Endothelial cell of umbilical vein (primary cell): ENCODE results near the gene PDPN. TPM values are rescaled to one million over a fixed set of nuclear protein-coding genes. Genes with fewer than 3 reads are reported as not detected.

ENCODE experiments used
- BruUV-seq: library from RNA; stranded (reverse); fragments of 400-500 nt; replicated peaks from 2 replicates; lab custom pipeline; 2021; lab: Mats Ljungman, UMichigan
- CTCF ChIA-PET: fragments of 300-600, 350-600 bp; sonication (Branson Sonifier 250); formaldehyde crosslinking; loops from one replicate; lab custom pipeline; 2021; ENCODE audit warnings: antibody characterized with exemption, inconsistent platforms; lab: Charles Lee
- POLR2A ChIA-PET: fragments of 300-600, 350-600 bp; sonication (Branson Sonifier 250); formaldehyde crosslinking; loops from one replicate; lab custom pipeline; 2021; ENCODE audit warnings: antibody characterized with exemption, inconsistent platforms; lab: Charles Lee
- DNase-seq: peaks from one replicate; pipeline ENCODE4 v3.0.0-alpha.2; 2011; ENCODE audit warnings: low read depth, low spot score
- FAIRE-seq: peaks from 2 replicates; lab custom pipeline; 2011; peaks lifted over from hg19 to GRCh38; lab: Jason Lieb, UNC
- H2AFZ ChIP-seq: 2 replicates; pipeline ENCODE4 v1.6.0; 2012; ENCODE audit warnings: low read depth, low read length, control low read depth, inconsistent platforms
- H3K27ac ChIP-seq: 2 replicates; pipeline ENCODE4 v1.5.1; 2011; ENCODE audit warnings: low read depth, mild to moderate bottlenecking, control low read depth, low read length, moderate library complexity; ENCODE audit not compliant: insufficient read depth
- H3K27me3 ChIP-seq, 2 experiments: 2 replicates each; pipeline versions ENCODE4 v1.6.0 to v1.6.1; 2011; ENCODE audit warnings: low read length in 2 of 2, mixed read lengths in 1 of 2; ENCODE audit not compliant: control insufficient read depth in 2 of 2, insufficient read depth in 2 of 2
- H3K36me3 ChIP-seq, 2 experiments: 2 replicates in 1 of 2; 3 replicates in 1 of 2; pipeline ENCODE4 v1.5.1; 2011; ENCODE audit warnings: low read length in 2 of 2, mild to moderate bottlenecking in 1 of 2, moderate library complexity in 1 of 2; ENCODE audit not compliant: control insufficient read depth in 2 of 2, insufficient read depth in 2 of 2; ENCODE audit errors: extremely low read depth in 1 of 2
- H3K4me1 ChIP-seq: 3 replicates; pipeline ENCODE4 v1.5.1; 2011; ENCODE audit warnings: mild to moderate bottlenecking, low read length; ENCODE audit not compliant: control insufficient read depth, insufficient read depth; ENCODE audit errors: extremely low read depth
- H3K4me2 ChIP-seq: 2 replicates; pipeline ENCODE4 v1.6.1; 2011; ENCODE audit warnings: low read length, control low read depth, mixed read lengths; ENCODE audit not compliant: insufficient read depth
- H3K4me3 ChIP-seq, 3 experiments: fragments of 200-600 bp in 1 of 3; sonication (generic), shearing (Covaris generic) in 1 of 3; replicated peaks in 1 of 3; 2 replicates each; pipeline ENCODE4 v1.5.1; 2011 to 2016; ENCODE audit warnings: control low read depth in 3 of 3, low read length in 3 of 3, mild to moderate bottlenecking in 2 of 3, inconsistent platforms in 1 of 3, low read depth in 1 of 3, moderate library complexity in 1 of 3; ENCODE audit not compliant: insufficient read depth in 1 of 3
- H3K79me2 ChIP-seq: 2 replicates; pipeline ENCODE4 v1.6.0; 2012; ENCODE audit warnings: low read length, inconsistent platforms; ENCODE audit not compliant: control insufficient read depth, insufficient read depth
- H3K9ac ChIP-seq: replicated peaks from 2 replicates; pipeline ENCODE3; 2011; ENCODE audit warnings: low read length, control low read depth; ENCODE audit not compliant: insufficient read depth; ENCODE audit errors: extremely low read depth
- H3K9me1 ChIP-seq: replicated peaks from 3 replicates; pipeline ENCODE4 v1.6.0; 2011; ENCODE audit warnings: mild to moderate bottlenecking, low read length; ENCODE audit not compliant: control insufficient read depth, insufficient read depth; ENCODE audit errors: extremely low read depth
- H3K9me3 ChIP-seq: replicated peaks from 2 replicates; pipeline ENCODE4 v1.5.1; 2012; ENCODE audit warnings: low read length, inconsistent platforms; ENCODE audit not compliant: control insufficient read depth, insufficient read depth
- H4K20me1 ChIP-seq: replicated peaks from 2 replicates; pipeline ENCODE3; 2011; ENCODE audit warnings: mild to moderate bottlenecking, low read length; ENCODE audit not compliant: control insufficient read depth, insufficient read depth; ENCODE audit errors: extremely low read depth
- EZH2 ChIP-seq: IDR thresholded peaks from 2 replicates; pipeline ENCODE4 v1.6.1; 2012; ENCODE audit warnings: borderline replicate concordance, low read depth, mild to moderate bottlenecking, moderate library complexity, low read length, inconsistent platforms; ENCODE audit not compliant: severe bottlenecking
- FOS ChIP-seq: IDR thresholded peaks from 2 replicates; pipeline ENCODE4 v1.6.1; 2011; ENCODE audit warnings: mild to moderate bottlenecking, low read length, moderate library complexity, borderline replicate concordance; ENCODE audit not compliant: insufficient read depth
- GATA2 ChIP-seq: IDR thresholded peaks from 2 replicates; pipeline ENCODE4 v1.7.0; 2011; ENCODE audit warnings: low read depth, mild to moderate bottlenecking, moderate library complexity, mixed read lengths, low read length; ENCODE audit not compliant: insufficient read length, insufficient read depth
- JUN ChIP-seq: IDR thresholded peaks from 2 replicates; pipeline ENCODE4 v1.6.1; 2011; ENCODE audit warnings: borderline replicate concordance, low read depth; ENCODE audit not compliant: insufficient read length, insufficient read depth
- MYC ChIP-seq: IDR thresholded peaks from one replicate; pipeline ENCODE4 v1.6.1; 2011; ENCODE audit warnings: mild to moderate bottlenecking, low read depth, low read length
- POLR2A ChIP-seq: IDR thresholded peaks from 2 replicates; pipeline ENCODE4 v1.6.1; 2012; ENCODE audit warnings: low read depth, mild to moderate bottlenecking, control low read depth, low read length
- POLR2AphosphoS5 ChIP-seq: IDR thresholded peaks from 2 replicates; pipeline ENCODE4 v1.6.1; 2012; ENCODE audit warnings: low read depth, mild to moderate bottlenecking, control low read depth, low read length, moderate library complexity; ENCODE audit not compliant: insufficient read depth
- dilution Hi-C: fragments of 300-500 bp; cut with MboI; formaldehyde crosslinking; loops from one replicate; pipeline ENCODE4 v1.15.0; 2019; ENCODE audit warnings: low sequenced_read_pairs; ENCODE audit not compliant: extremely low pct_ligation_motif_present
- intact Hi-C: fragments of 100-400 bp; cut with micrococcal nuclease; formaldehyde crosslinking; loops from one replicate; pipeline ENCODE4 v1.10.0; 2022
- polyA plus RNA-seq, 4 experiments: library from polyadenylated mRNA; depleted of rRNA in 3 of 4; stranded (reverse) in 3 of 4; unstranded in 1 of 4; fragments of >200 nt; gene quantifications; 2 replicates each; pipeline versions ENCODE4 v1.2.1 to v1.2.3, GENCODE V29; 2011 to 2012; ENCODE audit warnings: missing spikeins in 1 of 4
- total RNA-seq: library from RNA; stranded (reverse); gene quantifications from 2 replicates; pipeline ENCODE4 v1.2.3, GENCODE V29; 2021
- TF ChIP-seq, protein P1 (sequence below), 2 donors: IDR thresholded peaks; 1 replicate in 1 of 2; 2 replicates in 1 of 2; pipeline ENCODE4 v1.5.1; 2011; ENCODE audit warnings: low read length in 2 of 2, mild to moderate bottlenecking in 2 of 2, moderate library complexity in 2 of 2, control low read depth in 1 of 2, inconsistent platforms in 1 of 2, low read depth in 1 of 2; ENCODE audit not compliant: insufficient read depth in 1 of 2; ENCODE audit errors: extremely low read depth in 1 of 2
- TF ChIP-seq, protein P2 (sequence below): IDR thresholded peaks from 2 replicates; pipeline ENCODE4 v1.6.1; 2011; ENCODE audit not compliant: insufficient read depth, insufficient read length

Gene PDPN
- total and polyA plus RNA-seq, 2 donors (not counting 3 experiments of a cell fraction or from before 2014, with no cell fraction given), result not detected

GRCh38 chr1:13585612-13585991 lies 2.0 kb downstream of the PDPN start:
- Histone ChIP-seq H3K9me1 (no peaks in the 10 kb centered on the region), H4K20me1 (no peaks in the 10 kb centered on the region), H3K4me2 (no peak overlapping the region), H3K36me3 (no peaks in the 10 kb centered on the region), H3K79me2 (no peaks in the 10 kb centered on the region), H3K4me1 (no peaks in the 10 kb centered on the region), H3K27ac (no peak overlapping the region), H3K27me3 (no peaks in the 10 kb centered on the region), H3K9me3 (no peaks in the 10 kb centered on the region), H3K9ac (no peak overlapping the region), H2AFZ (no peak overlapping the region), H3K4me3 (no peak overlapping the region)
- FAIRE-seq (no peak), DNase-seq (no peak)
- TF ChIP-seq MYC (no peak), GATA2 (no peak), POLR2A (no peak), POLR2AphosphoS5 (no peak), JUN (no peak), EZH2 (no peak), FOS (no peak)
- TF ChIP-seq, protein P1, sequence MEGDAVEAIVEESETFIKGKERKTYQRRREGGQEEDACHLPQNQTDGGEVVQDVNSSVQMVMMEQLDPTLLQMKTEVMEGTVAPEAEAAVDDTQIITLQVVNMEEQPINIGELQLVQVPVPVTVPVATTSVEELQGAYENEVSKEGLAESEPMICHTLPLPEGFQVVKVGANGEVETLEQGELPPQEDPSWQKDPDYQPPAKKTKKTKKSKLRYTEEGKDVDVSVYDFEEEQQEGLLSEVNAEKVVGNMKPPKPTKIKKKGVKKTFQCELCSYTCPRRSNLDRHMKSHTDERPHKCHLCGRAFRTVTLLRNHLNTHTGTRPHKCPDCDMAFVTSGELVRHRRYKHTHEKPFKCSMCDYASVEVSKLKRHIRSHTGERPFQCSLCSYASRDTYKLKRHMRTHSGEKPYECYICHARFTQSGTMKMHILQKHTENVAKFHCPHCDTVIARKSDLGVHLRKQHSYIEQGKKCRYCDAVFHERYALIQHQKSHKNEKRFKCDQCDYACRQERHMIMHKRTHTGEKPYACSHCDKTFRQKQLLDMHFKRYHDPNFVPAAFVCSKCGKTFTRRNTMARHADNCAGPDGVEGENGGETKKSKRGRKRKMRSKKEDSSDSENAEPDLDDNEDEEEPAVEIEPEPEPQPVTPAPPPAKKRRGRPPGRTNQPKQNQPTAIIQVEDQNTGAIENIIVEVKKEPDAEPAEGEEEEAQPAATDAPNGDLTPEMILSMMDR (IDR thresholded peaks at IDR 0.05; ENCODE audit: extremely low read depth in 1 of 2, insufficient read depth in 1 of 2, low read depth in 1 of 2, low read length in 2 of 2), result no peak
- TF ChIP-seq, protein P2, sequence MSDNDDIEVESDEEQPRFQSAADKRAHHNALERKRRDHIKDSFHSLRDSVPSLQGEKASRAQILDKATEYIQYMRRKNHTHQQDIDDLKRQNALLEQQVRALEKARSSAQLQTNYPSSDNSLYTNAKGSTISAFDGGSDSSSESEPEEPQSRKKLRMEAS, result no peak
- ChIA-PET POLR2A (no interaction called here), CTCF (no interaction called here)
- BruUV-seq, result no TSS peak
- dilution Hi-C loops (no loop called here), intact Hi-C loops (no loop called here)
